OCI-LY3 (cell line): Measurements from ENCODE around the gene RPS15A.

ENCODE experiments used
- H2AFZ ChIP-seq: fragments of 200-600, 300-600 bp; shearing (Covaris generic); 2 replicates; pipeline ENCODE4 v1.6.0; 2014; ENCODE audit warnings: antibody characterized with exemption, low read depth, low read length
- H3K27ac ChIP-seq: fragments of 200-600, 300-600 bp; sonication (generic); 2 replicates; pipeline ENCODE4 v1.5.1; 2014; ENCODE audit warnings: mild to moderate bottlenecking, low read length, moderate library complexity, mixed read lengths
- H3K27me3 ChIP-seq: fragments of 200-600, 300-600 bp; sonication (generic); 2 replicates; pipeline ENCODE4 v1.6.1; 2014; ENCODE audit warnings: low read depth, low read length, mixed read lengths
- H3K36me3 ChIP-seq: fragments of 200-600, 300-600 bp; sonication (generic); replicated peaks from 2 replicates; pipeline ENCODE3; 2014; ENCODE audit warnings: low read depth, low read length, mixed read lengths
- H3K4me1 ChIP-seq: fragments of 300-600, 200-600 bp; sonication (generic); 2 replicates; pipeline ENCODE4 v1.6.1; 2014; ENCODE audit warnings: low read length, mixed read lengths
- H3K4me2 ChIP-seq: fragments of 200-600, 300-600 bp; sonication (generic); 2 replicates; pipeline ENCODE4 v1.6.1; 2014; ENCODE audit warnings: low read length, mixed read lengths
- H3K4me3 ChIP-seq: fragments of 300-600, 200-600 bp; sonication (generic); 2 replicates; pipeline ENCODE4 v1.5.1; 2014; ENCODE audit warnings: antibody characterized with exemption, mild to moderate bottlenecking, low read length, moderate library complexity
- H3K79me2 ChIP-seq: fragments of 300-600, 200-600 bp; shearing (Covaris generic); 2 replicates; pipeline ENCODE4 v1.6.1; 2014; ENCODE audit warnings: mild to moderate bottlenecking, low read length, mixed read lengths
- H3K9ac ChIP-seq: fragments of 300-600, 200-600 bp; shearing (Covaris generic); 2 replicates; pipeline ENCODE4 v1.6.0; 2014; ENCODE audit warnings: mild to moderate bottlenecking, low read length, moderate library complexity
- H3K9me3 ChIP-seq: fragments of 200-600, 300-600 bp; shearing (Covaris generic); 2 replicates; pipeline ENCODE4 v1.6.1; 2014; ENCODE audit warnings: low read length, mixed read lengths; ENCODE audit not compliant: insufficient read depth
- H4K20me1 ChIP-seq: fragments of 200-600, 300-600 bp; sonication (generic); 2 replicates; pipeline ENCODE4 v1.6.1; 2016; ENCODE audit warnings: low read length, mixed read lengths; ENCODE audit not compliant: insufficient read depth
- CTCF ChIP-seq: fragments of 200-600, 300-600 bp; sonication (generic); IDR thresholded peaks from 2 replicates; pipeline ENCODE4 v1.5.1; 2014; ENCODE audit warnings: antibody characterized with exemption, low read length, low read depth
- EZH2phosphoT487 ChIP-seq: fragments of 200-600 bp; shearing (Covaris generic); IDR thresholded peaks from 2 replicates; pipeline ENCODE4 v1.6.1; 2018; ENCODE audit warnings: antibody characterized with exemption, mixed run types, low read depth

Gene RPS15A

DNA sequence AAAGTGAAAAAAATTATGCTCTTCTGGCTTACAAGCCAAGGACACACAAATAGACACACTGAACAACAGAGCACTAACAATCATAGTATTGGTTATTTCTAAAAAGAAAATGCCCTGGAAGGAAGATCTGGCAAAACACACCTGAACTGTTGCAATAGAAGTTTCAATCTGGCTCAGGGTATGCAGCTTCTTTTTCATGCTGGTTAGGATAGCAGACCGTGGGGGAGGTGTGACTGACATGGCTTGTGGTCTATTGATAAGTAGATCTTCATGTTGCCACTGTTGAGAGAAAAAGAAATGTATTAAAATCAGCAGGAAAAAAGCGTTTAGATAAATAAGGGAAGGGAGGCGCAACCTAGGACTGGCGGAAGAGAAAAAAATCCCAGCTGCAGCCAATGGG lies 37.8 kb upstream of the RPS15A start:
- Histone ChIP-seq H3K4me2 (no peak overlapping the region), H3K4me1 (no peaks in the 10 kb centered on the region), H3K36me3 (peaks cover 44% of the 10 kb centered on the region), H3K9me3 (no peaks in the 10 kb centered on the region), H3K27ac (no peak overlapping the region), H2AFZ (no peak overlapping the region), H3K27me3 (no peaks in the 10 kb centered on the region), H4K20me1 (no peaks in the 10 kb centered on the region), H3K79me2 (no peaks in the 10 kb centered on the region), H3K9ac (no peak overlapping the region), H3K4me3 (no peak overlapping the region)
- TF ChIP-seq EZH2phosphoT487 (no peak), CTCF (no peak)

- Histone ChIP-seq H3K27me3 (no peaks in the 10 kb centered on the region), H2AFZ (no peak overlapping the region), H3K79me2 (no peaks in the 10 kb centered on the region), H3K36me3 (peaks cover 47% of the 10 kb centered on the region), H3K9me3 (no peaks in the 10 kb centered on the region), H4K20me1 (no peaks in the 10 kb centered on the region), H3K4me3 (no peak overlapping the region), H3K9ac (no peak overlapping the region), H3K27ac (no peak overlapping the region), H3K4me2 (no peak overlapping the region), H3K4me1 (peaks cover 13% of the 10 kb centered on the region)
- no peak for TF ChIP-seq CTCF
- TF ChIP-seq EZH2phosphoT487, result no peak
Measured at GRCh38 chr16:18816286-18816685, 26.2 kb upstream of the RPS15A start.

- no peak for TF ChIP-seq CTCF
- no peak for TF ChIP-seq EZH2phosphoT487
- Histone ChIP-seq H3K79me2 (peaks cover 5% of the 10 kb centered on the region; the same call in 1 of the 2 replicates), H3K9ac (no peak overlapping the region), H3K27me3 (no peaks in the 10 kb centered on the region), H3K36me3 (peaks cover 66% of the 10 kb centered on the region), H3K4me1 (peaks cover 3% of the 10 kb centered on the region; the same call in 1 of the 2 replicates), H2AFZ (no peak overlapping the region), H3K9me3 (no peaks in the 10 kb centered on the region), H3K27ac (no peak overlapping the region), H3K4me2 (no peak overlapping the region), H4K20me1 (no peaks in the 10 kb centered on the region), H3K4me3 (no peak overlapping the region)
Measured at GRCh38 chr16:18811925-18812324, 21.8 kb upstream of the RPS15A start.

GRCh38 chr16:18809165-18809564 lies 19.0 kb upstream of the RPS15A start:
- no peak for TF ChIP-seq EZH2phosphoT487

DNA sequence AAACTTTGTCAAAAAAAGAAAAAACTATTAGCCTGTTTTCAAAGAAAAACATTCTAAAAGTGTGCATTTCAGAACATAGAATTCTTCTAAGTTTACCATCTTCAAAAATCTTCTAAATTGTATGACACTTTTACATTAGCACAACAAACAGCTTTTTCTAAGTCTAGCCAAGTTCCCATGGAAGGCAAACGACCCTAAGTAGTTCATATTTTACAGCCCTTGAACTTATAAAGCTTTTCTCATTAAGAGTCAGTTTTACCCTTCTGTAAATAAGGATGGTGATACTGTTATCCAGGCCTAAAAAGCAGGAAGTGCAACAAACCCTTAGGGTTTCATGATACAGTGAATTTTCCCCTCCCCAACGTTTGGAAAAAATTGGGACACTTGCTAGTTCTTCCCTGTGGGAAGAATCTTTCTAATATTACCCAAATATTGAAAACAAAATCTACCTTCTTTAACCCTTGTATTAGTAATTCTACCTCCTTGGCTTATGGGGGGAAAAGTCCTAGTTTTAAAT lies 15.2 kb upstream of the RPS15A start:
- H3K79me2 ChIP-seq, result peaks cover 34% of the 10 kb centered on the region
- no peaks in the 10 kb centered on the region for H3K27me3 ChIP-seq
- TF ChIP-seq CTCF (no peak), EZH2phosphoT487 (no peak)
- no peak overlapping the region for H2AFZ ChIP-seq
- peaks cover 19% of the 10 kb centered on the region for H3K4me1 ChIP-seq
- H3K4me2 ChIP-seq, result no peak overlapping the region
- H4K20me1 ChIP-seq, result peaks cover 5% of the 10 kb centered on the region
- H3K9me3 ChIP-seq, result no peaks in the 10 kb centered on the region
- no peak overlapping the region for H3K9ac ChIP-seq
- no peak overlapping the region for H3K4me3 ChIP-seq
- H3K27ac ChIP-seq, result no peak overlapping the region
- H3K36me3 ChIP-seq, result peaks cover 44% of the 10 kb centered on the region

More at GRCh38 chr16:18809165-18809564, 19.0 kb upstream of the RPS15A start:
- H4K20me1 ChIP-seq, result no peaks in the 10 kb centered on the region
- no peak overlapping the region for H3K4me2 ChIP-seq
- no peak overlapping the region for H3K4me3 ChIP-seq
- H3K36me3 ChIP-seq, result peaks cover 56% of the 10 kb centered on the region
- no peaks in the 10 kb centered on the region for H3K9me3 ChIP-seq
- no peak overlapping the region for H3K9ac ChIP-seq
- H3K79me2 ChIP-seq, result peaks cover 18% of the 10 kb centered on the region
- no peak overlapping the region for H3K27ac ChIP-seq
- H3K27me3 ChIP-seq, result no peaks in the 10 kb centered on the region
- H2AFZ ChIP-seq, result no peak overlapping the region
- peaks cover 14% of the 10 kb centered on the region for H3K4me1 ChIP-seq
